Measurements from ENCODE around the gene RAB11A. TPM values are rescaled to one million over a fixed set of nuclear protein-coding genes. Genes with fewer than 3 reads are reported as not detected.

The RAB11A gene
- total and polyA plus RNA-seq, 9 of the 15 experiments (the other 6 are each of a cell fraction or from before 2014, with no cell fraction given), result 129 to 369 (median 245) TPM

GRCh38 chr15:65832549-65833364 is 36.5 kb upstream of the RAB11A start (continued):
- TF ChIP-seq HNRNPLL (IDR thresholded peaks at IDR 0.05; ENCODE audit: low read depth, low read length, poor library complexity, severe bottlenecking) (no peak), SRSF9 (IDR thresholded peaks at IDR 0.05; ENCODE audit: borderline replicate concordance, low read depth, low read length) (no peak), DLX4 (CRISPR knock-in tag; IDR thresholded peaks at IDR 0.05) (no peak), ZNF79 (CRISPR knock-in tag; IDR thresholded peaks at IDR 0.05; ENCODE audit: low read depth) (no peak), MTA2 (IDR thresholded peaks at IDR 0.05; ENCODE audit: low read depth) (no peak), MXI1 (IDR thresholded peaks at IDR 0.05; ENCODE audit: low read depth, low read length) (no peak), NCOR1 (IDR thresholded peaks at IDR 0.05) (no peak), YY1 (IDR thresholded peaks at IDR 0.05; ENCODE audit: borderline replicate concordance in 1 of 3, control insufficient read depth in 1 of 3, extremely low read depth in 1 of 3, insufficient read depth in 3 of 3, insufficient read length in 1 of 3, insufficient replicate concordance in 2 of 3, low read depth in 1 of 3, low read length in 2 of 3) (peak in 1 of 3 experiments; percentile 22), ZNF445 (CRISPR knock-in tag; IDR thresholded peaks at IDR 0.05; ENCODE audit: low read depth) (no peak), MTF1 (CRISPR knock-in tag; IDR thresholded peaks at IDR 0.05; ENCODE audit: borderline replicate concordance) (no peak), PHF8 (IDR thresholded peaks at IDR 0.05; ENCODE audit: borderline replicate concordance, low read length) (peak; percentile 63; the same call in 1 of the 2 replicates), CTBP1 (IDR thresholded peaks at IDR 0.05; ENCODE audit: borderline replicate concordance) (peak; percentile 49; the same call in 1 of the 2 replicates), MAX (CRISPR knock-in tag; IDR thresholded peaks at IDR 0.05) (no peak), KLF16 (IDR thresholded peaks at IDR 0.05) (no peak), ZNF511 (CRISPR knock-in tag; IDR thresholded peaks at IDR 0.05) (no peak), ZNF232 (CRISPR knock-in tag; IDR thresholded peaks at IDR 0.05) (no peak), ZC3H8 (IDR thresholded peaks at IDR 0.05) (no peak), CUX1 (CRISPR knock-in tag; IDR thresholded peaks at IDR 0.05) (0 out of 2 replicates have a peak, but pooled peaks have one; percentile 83), ZNF766 (CRISPR knock-in tag; conservative IDR thresholded peaks at IDR 0.05) (peak; percentile 88), THRAP3 (IDR thresholded peaks at IDR 0.05; ENCODE audit: borderline replicate concordance) (no peak), SRSF3 (IDR thresholded peaks at IDR 0.05; ENCODE audit: insufficient read depth, low read length) (no peak), ZNF239 (CRISPR knock-in tag; IDR thresholded peaks at IDR 0.05) (no peak)

Measured in K562 (cell line).